Stimulated activated CD4-positive, alpha-beta T cell treated with anti-CD3 and anti-CD28 coated beads, TNF-alpha, amount 100 ng/mL, for 4 hours (primary cell): Measurements from ENCODE around the gene SAPCD2.
"Not testable (repeated sequence)": the region's sequence is repeated elsewhere in the genome, so short reads cannot be mapped to it uniquely, and the experiment has no call there.

ENCODE experiments used
- DNase-seq, 3 experiments: peaks; one replicate each; pipeline ENCODE4 v3.0.0-alpha.2; 2020; ENCODE audit warnings: low read depth in 3 of 3

Gene SAPCD2

GRCh38 chr9:137064880-137065164 is 5.5 kb downstream of the SAPCD2 start:
- no peak for DNase-seq

- DNase-seq = peak in 1 of 3 experiments; percentile 53
Measured at GRCh38 chr9:137064027-137064879, 6.1 kb downstream of the SAPCD2 start.

- DNase-seq = no peak
Measured at GRCh38 chr9:137063311-137064026, 6.9 kb downstream of the SAPCD2 start.

- DNase-seq = not testable (repeated sequence)
Measured at GRCh38 chr9:137062798-137063197, 7.6 kb downstream of the SAPCD2 start.

GRCh38 chr9:137062384-137062783 is 8.0 kb downstream of the SAPCD2 start:
- DNase-seq = no peak

GRCh38 chr9:137058521-137059234 is 11.7 kb downstream of the SAPCD2 start:
- DNase-seq = no peak

GRCh38 chr9:137057545-137057944 is 12.8 kb downstream of the SAPCD2 start:
- DNase-seq = no peak

- DNase-seq = no peak
Measured at GRCh38 chr9:137056739-137057415, 13.5 kb downstream of the SAPCD2 start.

GRCh38 chr9:137055385-137056364 is 14.7 kb downstream of the SAPCD2 start:
- DNase-seq = no peak

- DNase-seq = no peak
Measured at GRCh38 chr9:137054932-137055384, 15.4 kb downstream of the SAPCD2 start.

GRCh38 chr9:137053944-137054931 is 16.1 kb downstream of the SAPCD2 start, which contains the start of gene ENTPD2:
Gene ENTPD2, minus strand, starts transcription at chr9:137054061. Its CDS starts 64 bp downstream, at chr9:137053997.
- peak in 1 of 3 experiments; percentile 34 for DNase-seq

- no peak for DNase-seq
Measured at GRCh38 chr9:137052998-137053943, 17.1 kb downstream of the SAPCD2 start.

GRCh38 chr9:137052293-137052692 is 18.1 kb downstream of the SAPCD2 start:
- no peak for DNase-seq

GRCh38 chr9:137051145-137051724 is 19.1 kb downstream of the SAPCD2 start:
- no peak for DNase-seq

- DNase-seq = no peak
Measured at GRCh38 chr9:137050570-137050969, 19.8 kb downstream of the SAPCD2 start.

- DNase-seq = no peak
Measured at GRCh38 chr9:137049544-137050449, 20.6 kb downstream of the SAPCD2 start.
